NCI-H510A treated with DMSO at 0.1 percent for 48 hours (cell line): ENCODE results near the gene TRIM51G.
"Not testable (repeated sequence)": the region's sequence is repeated elsewhere in the genome, so short reads cannot be mapped to it uniquely, and the experiment has no call there.

Experiments
- DNase-seq: peaks from one replicate; lab custom pipeline; 2025; lab: John Stamatoyannopoulos, UW

Gene TRIM51G

GRCh38 chr11:48983785-48984184 is at the start of gene TRIM51G:
TRIM51G (minus strand) TSS chr11:48983885; CDS start chr11:48981695, 2,190 bp downstream.
- DNase-seq = not testable (repeated sequence)

GRCh38 chr11:49028523-49028922 is 44.8 kb upstream of the TRIM51G start, which contains the start of gene TRIM49B:
TRIM49B (plus strand) TSS chr11:49028823; CDS start chr11:49031600, 2,777 bp downstream.
- DNase-seq = not testable (repeated sequence)

GRCh38 chr11:48968592-48968991 is 15.1 kb downstream of the TRIM51G start:
- not testable (repeated sequence) for DNase-seq

GRCh38 chr11:48955315-48956049 is 28.2 kb downstream of the TRIM51G start:
- DNase-seq = not testable (repeated sequence)

- DNase-seq = not testable (repeated sequence)
Observed at GRCh38 chr11:48945796-48946195, 37.9 kb downstream of the TRIM51G start.
